HG03575 (cell line): ENCODE measurements around the gene SMARCA4.
"Not testable (repeated sequence)": the region's sequence is repeated elsewhere in the genome, so short reads cannot be mapped to it uniquely, and the experiment has no call there.

Experiments
- ATAC-seq: cut with Tn5 transposase; IDR thresholded peaks from one replicate; pipeline ENCODE4 v1.9.1; 2021; ENCODE audit not compliant: unreplicated experiment, insufficient number of reproducible peaks, low FRiP score; ENCODE audit errors: extremely low read depth

SMARCA4 gene

GRCh38 chr19:10968527-10969135 is 7.8 kb downstream of the SMARCA4 start:
- no peak for ATAC-seq

- ATAC-seq, result no peak
Measured at GRCh38 chr19:10971107-10971726, 10.4 kb downstream of the SMARCA4 start.

GRCh38 chr19:10975374-10976130 is 14.7 kb downstream of the SMARCA4 start:
- no peak for ATAC-seq

GRCh38 chr19:10976131-10976892 is 15.5 kb downstream of the SMARCA4 start:
- no peak for ATAC-seq

- ATAC-seq, result no peak
Measured at GRCh38 chr19:10977742-10978092, 16.9 kb downstream of the SMARCA4 start.

- ATAC-seq, result no peak
Measured at GRCh38 chr19:10979951-10980381, 19.1 kb downstream of the SMARCA4 start.

- ATAC-seq, result no peak
Measured at GRCh38 chr19:10981252-10981895, 20.5 kb downstream of the SMARCA4 start.

- ATAC-seq, result no peak
Measured at GRCh38 chr19:10983026-10983425, 22.2 kb downstream of the SMARCA4 start.

GRCh38 chr19:10984166-10984735 is 23.4 kb downstream of the SMARCA4 start:
- ATAC-seq, result no peak

- ATAC-seq, result no peak
Measured at GRCh38 chr19:10985502-10985901, 24.7 kb downstream of the SMARCA4 start.

- no peak for ATAC-seq
Measured at GRCh38 chr19:10986301-10987127, 25.7 kb downstream of the SMARCA4 start.

- no peak for ATAC-seq
Measured at GRCh38 chr19:10987571-10988297, 26.9 kb downstream of the SMARCA4 start.

- ATAC-seq, result no peak
Measured at GRCh38 chr19:10988380-10988779, 27.6 kb downstream of the SMARCA4 start.

GRCh38 chr19:10988921-10989320 is 28.1 kb downstream of the SMARCA4 start:
- ATAC-seq, result no peak

GRCh38 chr19:10991076-10991475 is 30.2 kb downstream of the SMARCA4 start:
- ATAC-seq, result no peak

GRCh38 chr19:10991521-10992081 is 30.8 kb downstream of the SMARCA4 start:
- ATAC-seq, result no peak

GRCh38 chr19:10992174-10992573 is 31.3 kb downstream of the SMARCA4 start:
- ATAC-seq, result not testable (repeated sequence)
